Measurements from ENCODE around the gene LRWD1.

LRWD1 gene

DNA sequence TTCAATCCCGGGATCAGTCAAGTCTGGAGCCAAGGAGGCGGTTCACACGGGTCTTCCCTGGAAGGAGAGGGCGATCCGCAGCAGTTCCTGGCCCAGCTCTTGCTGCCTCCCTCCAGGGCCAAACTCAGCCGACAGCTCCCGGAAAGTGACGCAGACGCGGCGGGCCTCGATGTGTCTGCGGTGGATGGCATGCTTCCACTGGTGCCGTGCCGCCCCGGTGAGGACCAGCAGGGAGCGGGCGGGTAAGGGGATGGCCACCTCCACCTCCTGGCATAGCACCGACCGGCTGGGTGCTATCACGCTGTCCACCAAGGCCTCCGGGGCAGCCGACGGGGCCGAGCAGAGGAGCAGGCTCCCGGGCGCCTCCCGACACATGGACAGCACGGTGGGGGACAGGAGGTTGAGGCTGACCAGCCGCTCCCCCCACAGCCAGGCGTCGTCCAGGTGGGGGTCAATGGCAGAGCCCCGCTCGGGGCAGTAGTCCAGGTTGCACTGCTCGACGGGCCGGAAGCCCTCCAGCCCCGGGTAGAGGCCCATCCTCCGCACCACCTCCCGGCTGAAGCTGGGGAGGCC lies 7.3 kb upstream of the LRWD1 start:
- Histone ChIP-seq H3K36me3 (ENCODE audit: insufficient read depth, low read length) (peaks cover 39% of the 10 kb centered on the region), H3K9ac (ENCODE audit: low read length) (no peak overlapping the region), H4K20me1 (ENCODE audit: insufficient read depth, low read length) (no peaks in the 10 kb centered on the region), H3K9me2 (ENCODE audit: low read depth, low read length) (no peaks in the 10 kb centered on the region), H3K27ac (ENCODE audit: low read depth, low read length, poor library complexity, severe bottlenecking) (no peak overlapping the region), H3K79me2 (ENCODE audit: insufficient read depth, low read length) (no peaks in the 10 kb centered on the region), H2AFZ (ENCODE audit: low read length) (no peak overlapping the region), H3K9me3 (ENCODE audit: low read length) (no peaks in the 10 kb centered on the region), H3K27me3 (ENCODE audit: insufficient read depth, low read length) (no peaks in the 10 kb centered on the region), H3K4me1 (ENCODE audit: insufficient read depth, low read length, severe bottlenecking) (peaks cover 8% of the 10 kb centered on the region), H3K4me2 (ENCODE audit: low read length) (no peak overlapping the region), H3F3A (ENCODE audit: insufficient read depth, low read length) (no peaks in the 10 kb centered on the region; the same call in 1 of the 2 replicates), H3K4me3 (ENCODE audit: low read depth, low read length, poor library complexity, severe bottlenecking) (no peak overlapping the region)
- TF ChIP-seq EZH2 (IDR thresholded peaks at IDR 0.05; ENCODE audit: borderline replicate concordance, low read length), result no peak
- TF ChIP-seq, protein P1, sequence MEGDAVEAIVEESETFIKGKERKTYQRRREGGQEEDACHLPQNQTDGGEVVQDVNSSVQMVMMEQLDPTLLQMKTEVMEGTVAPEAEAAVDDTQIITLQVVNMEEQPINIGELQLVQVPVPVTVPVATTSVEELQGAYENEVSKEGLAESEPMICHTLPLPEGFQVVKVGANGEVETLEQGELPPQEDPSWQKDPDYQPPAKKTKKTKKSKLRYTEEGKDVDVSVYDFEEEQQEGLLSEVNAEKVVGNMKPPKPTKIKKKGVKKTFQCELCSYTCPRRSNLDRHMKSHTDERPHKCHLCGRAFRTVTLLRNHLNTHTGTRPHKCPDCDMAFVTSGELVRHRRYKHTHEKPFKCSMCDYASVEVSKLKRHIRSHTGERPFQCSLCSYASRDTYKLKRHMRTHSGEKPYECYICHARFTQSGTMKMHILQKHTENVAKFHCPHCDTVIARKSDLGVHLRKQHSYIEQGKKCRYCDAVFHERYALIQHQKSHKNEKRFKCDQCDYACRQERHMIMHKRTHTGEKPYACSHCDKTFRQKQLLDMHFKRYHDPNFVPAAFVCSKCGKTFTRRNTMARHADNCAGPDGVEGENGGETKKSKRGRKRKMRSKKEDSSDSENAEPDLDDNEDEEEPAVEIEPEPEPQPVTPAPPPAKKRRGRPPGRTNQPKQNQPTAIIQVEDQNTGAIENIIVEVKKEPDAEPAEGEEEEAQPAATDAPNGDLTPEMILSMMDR (IDR thresholded peaks at IDR 0.05; ENCODE audit: low read length), result no peak

DNA sequence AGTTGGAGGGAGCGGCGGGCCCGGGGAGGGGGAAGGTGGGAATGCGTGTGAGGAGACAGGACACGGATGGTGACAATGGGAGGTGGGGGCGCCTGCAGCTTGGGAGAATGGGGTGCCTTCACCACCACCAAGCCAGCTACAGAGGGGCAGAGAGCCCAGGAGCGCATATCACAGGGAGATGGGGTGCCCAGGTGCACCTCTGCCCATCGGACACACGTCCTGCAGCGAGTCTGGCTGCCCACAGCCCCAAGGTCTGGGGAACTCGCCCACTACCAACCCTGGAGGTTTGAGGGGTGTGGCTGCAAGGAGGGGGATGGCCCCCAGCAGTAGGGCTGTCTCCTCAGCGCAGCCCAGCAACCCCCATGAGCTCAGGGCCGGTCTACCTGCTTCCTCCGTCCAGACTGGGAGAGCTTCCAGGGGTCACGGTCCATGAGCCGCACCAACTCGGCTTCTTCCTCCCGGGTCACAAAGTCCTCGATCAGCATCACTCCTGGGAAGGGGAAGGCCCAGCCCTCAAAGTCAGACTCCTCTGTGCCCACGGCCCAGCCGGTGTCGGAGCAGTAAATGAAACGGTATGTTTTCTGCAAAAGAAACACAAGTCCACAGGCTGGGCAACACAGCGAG lies 5.5 kb upstream of the LRWD1 start:
- TF ChIP-seq EZH2 (IDR thresholded peaks at IDR 0.05; ENCODE audit: borderline replicate concordance, low read length), result no peak
- TF ChIP-seq, protein P1 (IDR thresholded peaks at IDR 0.05; ENCODE audit: low read length), result no peak
- no peak overlapping the region for H3K9ac ChIP-seq (ENCODE audit: low read length)
- no peaks in the 10 kb centered on the region for H3K9me3 ChIP-seq (ENCODE audit: low read length)
- H3K27me3 ChIP-seq (ENCODE audit: insufficient read depth, low read length), result no peaks in the 10 kb centered on the region
- no peaks in the 10 kb centered on the region for H3K9me2 ChIP-seq (ENCODE audit: low read depth, low read length)
- H3K36me3 ChIP-seq (ENCODE audit: insufficient read depth, low read length), result peaks cover 39% of the 10 kb centered on the region
- peaks cover 9% of the 10 kb centered on the region for H3K79me2 ChIP-seq (ENCODE audit: insufficient read depth, low read length)
- no peak overlapping the region for H2AFZ ChIP-seq (ENCODE audit: low read length)
- peaks cover 13% of the 10 kb centered on the region for H3K4me1 ChIP-seq (ENCODE audit: insufficient read depth, low read length, severe bottlenecking)
- no peaks in the 10 kb centered on the region for H3F3A ChIP-seq (ENCODE audit: insufficient read depth, low read length)
- no peaks in the 10 kb centered on the region for H4K20me1 ChIP-seq (ENCODE audit: insufficient read depth, low read length)
- no peak overlapping the region for H3K27ac ChIP-seq (ENCODE audit: low read depth, low read length, poor library complexity, severe bottlenecking)
- H3K4me2 ChIP-seq (ENCODE audit: low read length), result no peak overlapping the region
- H3K4me3 ChIP-seq (ENCODE audit: low read depth, low read length, poor library complexity, severe bottlenecking), result no peak overlapping the region

DNA sequence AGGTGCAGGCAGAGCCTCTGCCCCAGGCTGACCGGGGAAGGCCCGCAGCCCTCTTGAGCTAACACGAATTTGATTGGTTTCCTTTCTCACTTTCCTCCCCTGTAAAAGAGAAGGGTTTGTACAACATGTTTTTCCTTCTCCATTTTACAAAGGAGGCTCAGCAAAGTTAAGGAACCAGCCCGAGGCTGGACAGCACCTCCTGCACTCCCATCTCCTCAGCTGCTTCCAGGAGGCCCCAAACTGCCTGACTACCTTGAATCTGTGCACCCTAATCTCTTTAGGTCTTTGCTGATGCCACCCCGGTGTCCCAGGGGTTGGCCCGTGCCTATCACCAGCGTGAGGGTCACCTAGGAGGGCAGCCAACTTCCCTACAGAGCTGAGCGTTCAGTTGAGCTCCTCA lies 4.3 kb upstream of the LRWD1 start:
- Histone ChIP-seq H3K4me2 (ENCODE audit: low read length) (no peak overlapping the region), H3K9me3 (ENCODE audit: low read length) (no peaks in the 10 kb centered on the region), H3K79me2 (ENCODE audit: insufficient read depth, low read length) (peaks cover 12% of the 10 kb centered on the region), H3K4me1 (ENCODE audit: insufficient read depth, low read length, severe bottlenecking) (peaks cover 12% of the 10 kb centered on the region), H3K36me3 (ENCODE audit: insufficient read depth, low read length) (peaks cover 35% of the 10 kb centered on the region), H3F3A (ENCODE audit: insufficient read depth, low read length) (no peaks in the 10 kb centered on the region), H4K20me1 (ENCODE audit: insufficient read depth, low read length) (no peaks in the 10 kb centered on the region), H3K4me3 (ENCODE audit: low read depth, low read length, poor library complexity, severe bottlenecking) (no peak overlapping the region), H3K9me2 (ENCODE audit: low read depth, low read length) (no peaks in the 10 kb centered on the region), H3K27ac (ENCODE audit: low read depth, low read length, poor library complexity, severe bottlenecking) (no peak overlapping the region), H3K9ac (ENCODE audit: low read length) (no peak overlapping the region), H3K27me3 (ENCODE audit: insufficient read depth, low read length) (no peaks in the 10 kb centered on the region), H2AFZ (ENCODE audit: low read length) (no peak overlapping the region)
- TF ChIP-seq EZH2 (IDR thresholded peaks at IDR 0.05; ENCODE audit: borderline replicate concordance, low read length), result no peak
- TF ChIP-seq, protein P1 (IDR thresholded peaks at IDR 0.05; ENCODE audit: low read length), result no peak
